Measurements from ENCODE around the gene DENND10. TPM values are rescaled to one million over a fixed set of nuclear protein-coding genes. Genes with fewer than 3 reads are reported as not detected.
A peak's percentile ranks its signal among the peaks of the same experiment; 100 is the strongest.

The DENND10 gene, protein sequence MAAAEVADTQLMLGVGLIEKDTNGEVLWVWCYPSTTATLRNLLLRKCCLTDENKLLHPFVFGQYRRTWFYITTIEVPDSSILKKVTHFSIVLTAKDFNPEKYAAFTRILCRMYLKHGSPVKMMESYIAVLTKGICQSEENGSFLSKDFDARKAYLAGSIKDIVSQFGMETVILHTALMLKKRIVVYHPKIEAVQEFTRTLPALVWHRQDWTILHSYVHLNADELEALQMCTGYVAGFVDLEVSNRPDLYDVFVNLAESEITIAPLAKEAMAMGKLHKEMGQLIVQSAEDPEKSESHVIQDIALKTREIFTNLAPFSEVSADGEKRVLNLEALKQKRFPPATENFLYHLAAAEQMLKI
- 10 to 100 TPM; 33.8 to 55.0 (median 37.3) TPM for total RNA-seq

DNA sequence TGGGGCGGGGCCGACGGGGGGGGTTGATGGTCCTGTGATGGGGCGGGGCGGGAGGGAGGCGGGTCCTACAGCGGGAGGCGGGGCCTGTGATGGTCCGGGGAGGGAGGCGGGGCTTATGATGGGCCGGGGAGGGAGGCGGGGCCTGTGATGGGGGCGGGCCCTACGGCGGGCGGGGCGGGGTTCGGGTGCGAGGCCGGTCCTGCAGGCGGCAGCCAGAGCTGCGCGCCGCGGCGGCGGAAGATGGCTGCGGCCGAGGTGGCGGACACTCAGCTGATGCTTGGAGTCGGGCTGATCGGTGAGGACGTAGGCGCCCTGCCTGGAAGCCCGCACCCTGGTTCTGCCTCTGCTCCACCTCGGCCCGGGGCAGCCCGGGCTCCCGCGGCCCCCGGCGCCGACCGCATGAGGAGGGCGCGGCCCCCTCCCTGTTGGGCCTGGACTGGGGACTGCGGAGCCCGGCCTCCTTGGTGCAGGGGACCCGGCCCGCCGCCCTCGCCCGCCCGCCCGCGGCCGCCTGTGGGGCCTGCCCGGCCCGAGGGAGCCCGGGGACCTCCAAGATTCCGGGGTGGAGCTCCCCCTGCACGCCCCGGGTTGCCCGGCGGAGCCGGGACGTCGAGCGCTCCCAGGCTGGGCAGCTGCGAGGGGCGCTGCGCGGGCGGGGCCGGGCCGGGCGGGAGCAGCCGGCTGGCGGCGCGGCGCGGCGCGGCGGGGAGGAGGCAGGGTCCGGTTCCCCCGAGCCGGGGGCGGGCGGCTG is at the start of gene DENND10:
Gene DENND10, plus strand, starts transcription at position 211 of the 751 bp plus-strand sequence. Its CDS starts 30 bp downstream, at position 241.
- intact Hi-C loops (cut with DNase I; ENCODE audit: low total_unique reads): no loop called here
- Histone ChIP-seq H3K36me3 (no peaks in the 10 kb centered on the region), H3K4me1 (peaks cover 0 to 4% of the 10 kb centered on the region in 2 donors), H3K27ac (peak within 1 kb of the TSS; percentile 70 to 81), H3K27me3 (no peaks in the 10 kb centered on the region), H3K4me3 (peak within 1 kb of the TSS; percentile 79 to 98 (median 92)), H3K9me3 (no peaks in the 10 kb centered on the region)
- TF ChIP-seq POLR2AphosphoS5 (IDR thresholded peaks at IDR 0.05): peak in 1 of 3 donors; percentile 62
- TF ChIP-seq, protein P1, sequence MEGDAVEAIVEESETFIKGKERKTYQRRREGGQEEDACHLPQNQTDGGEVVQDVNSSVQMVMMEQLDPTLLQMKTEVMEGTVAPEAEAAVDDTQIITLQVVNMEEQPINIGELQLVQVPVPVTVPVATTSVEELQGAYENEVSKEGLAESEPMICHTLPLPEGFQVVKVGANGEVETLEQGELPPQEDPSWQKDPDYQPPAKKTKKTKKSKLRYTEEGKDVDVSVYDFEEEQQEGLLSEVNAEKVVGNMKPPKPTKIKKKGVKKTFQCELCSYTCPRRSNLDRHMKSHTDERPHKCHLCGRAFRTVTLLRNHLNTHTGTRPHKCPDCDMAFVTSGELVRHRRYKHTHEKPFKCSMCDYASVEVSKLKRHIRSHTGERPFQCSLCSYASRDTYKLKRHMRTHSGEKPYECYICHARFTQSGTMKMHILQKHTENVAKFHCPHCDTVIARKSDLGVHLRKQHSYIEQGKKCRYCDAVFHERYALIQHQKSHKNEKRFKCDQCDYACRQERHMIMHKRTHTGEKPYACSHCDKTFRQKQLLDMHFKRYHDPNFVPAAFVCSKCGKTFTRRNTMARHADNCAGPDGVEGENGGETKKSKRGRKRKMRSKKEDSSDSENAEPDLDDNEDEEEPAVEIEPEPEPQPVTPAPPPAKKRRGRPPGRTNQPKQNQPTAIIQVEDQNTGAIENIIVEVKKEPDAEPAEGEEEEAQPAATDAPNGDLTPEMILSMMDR (IDR thresholded peaks at IDR 0.05): no peak
- peak; percentile 68 to 79 for DNase-seq (ENCODE audit: low spot score in 2 of 2)

DNA sequence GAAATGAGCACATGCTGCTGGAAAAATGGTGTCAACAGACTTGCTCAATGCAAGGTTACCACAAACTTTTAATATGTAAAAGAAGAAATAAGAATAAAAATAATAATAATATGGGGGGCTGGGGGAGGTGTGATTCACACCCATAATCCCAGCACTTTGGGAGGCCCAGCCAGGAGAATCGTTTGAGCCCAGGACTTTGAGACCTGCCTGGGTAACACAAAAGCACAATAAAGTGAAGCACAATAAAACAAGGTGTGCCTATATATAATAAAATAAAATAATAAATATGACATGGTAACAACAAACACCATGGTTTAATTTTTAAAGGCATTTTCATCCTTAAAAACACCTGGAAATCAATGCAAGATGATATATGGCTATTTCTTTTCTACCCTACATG is 48.4 kb upstream of the DENND10 start:
- H3K4me3 ChIP-seq: no peak overlapping the region
- TF ChIP-seq, protein P1 (IDR thresholded peaks at IDR 0.05): no peak
- TF ChIP-seq POLR2A (IDR thresholded peaks at IDR 0.05) (no peak), POLR2AphosphoS5 (IDR thresholded peaks at IDR 0.05) (no peak)
- no peaks in the 10 kb centered on the region for H3K9me3 ChIP-seq
- no peaks in the 10 kb centered on the region for H3K27me3 ChIP-seq
- intact Hi-C loops (cut with DNase I; ENCODE audit: low total_unique reads): no loop called here
- no peak for DNase-seq (ENCODE audit: low spot score in 2 of 2)
- H3K36me3 ChIP-seq: peaks cover 4% of the 10 kb centered on the region
- H3K4me1 ChIP-seq: no peaks in the 10 kb centered on the region
- no peak overlapping the region for H3K27ac ChIP-seq

DNA sequence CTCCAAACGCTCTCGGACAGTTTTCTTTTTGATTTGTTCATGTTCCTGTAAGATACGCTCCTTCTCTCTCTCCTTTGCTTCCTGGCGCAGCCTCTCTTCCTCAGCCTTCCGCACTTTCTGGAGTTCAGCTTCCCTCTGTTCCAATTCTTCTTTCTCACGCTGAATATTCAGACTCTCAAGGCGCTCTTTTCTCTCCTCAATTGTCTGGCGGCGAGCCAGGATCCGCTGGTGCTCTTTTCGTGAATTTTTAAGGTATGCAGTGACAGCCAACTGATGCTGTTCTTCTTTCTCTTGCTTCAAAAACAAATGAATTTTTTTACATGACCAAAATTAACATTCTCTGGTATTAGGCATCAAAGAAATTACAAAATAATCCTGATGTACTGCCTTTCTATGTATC is 45.9 kb upstream of the DENND10 start:
- H3K9me3 ChIP-seq: no peaks in the 10 kb centered on the region
- no peak overlapping the region for H3K4me3 ChIP-seq
- H3K36me3 ChIP-seq: peaks cover 8% of the 10 kb centered on the region
- H3K4me1 ChIP-seq: no peaks in the 10 kb centered on the region
- no peak overlapping the region for H3K27ac ChIP-seq
- DNase-seq (ENCODE audit: low spot score in 2 of 2): no peak
- intact Hi-C loops (cut with DNase I; ENCODE audit: low total_unique reads): no loop called here
- TF ChIP-seq, protein P1 (IDR thresholded peaks at IDR 0.05): no peak
- TF ChIP-seq POLR2AphosphoS5 (IDR thresholded peaks at IDR 0.05): no peak
- no peak for TF ChIP-seq POLR2A (IDR thresholded peaks at IDR 0.05)
- H3K27me3 ChIP-seq: no peaks in the 10 kb centered on the region

DNA sequence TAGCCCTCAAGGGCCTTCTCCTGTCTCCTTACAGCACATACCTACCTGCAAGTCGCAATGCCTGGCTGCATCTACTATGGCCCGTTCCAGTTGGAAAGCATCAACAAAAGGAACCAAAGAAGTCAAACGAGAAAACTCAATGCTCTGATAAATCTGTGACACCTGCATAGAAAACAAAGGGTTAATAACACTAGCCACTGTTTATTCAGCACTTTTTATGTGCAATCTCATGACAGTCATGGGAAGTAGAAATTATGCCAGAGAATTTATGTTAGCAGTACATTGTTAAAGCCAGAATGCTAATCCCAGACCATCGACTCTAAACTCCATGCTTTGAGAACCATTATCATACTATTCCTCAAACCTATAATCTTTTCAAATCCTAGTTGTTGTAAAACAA is 44.4 kb upstream of the DENND10 start:
- Histone ChIP-seq H3K27me3 (no peaks in the 10 kb centered on the region), H3K36me3 (peaks cover 17% of the 10 kb centered on the region), H3K4me1 (no peaks in the 10 kb centered on the region), H3K27ac (no peak overlapping the region), H3K4me3 (no peak overlapping the region), H3K9me3 (no peaks in the 10 kb centered on the region)
- DNase-seq (ENCODE audit: low spot score in 2 of 2): no peak
- no peak for TF ChIP-seq POLR2A (IDR thresholded peaks at IDR 0.05)
- TF ChIP-seq, protein P1 (IDR thresholded peaks at IDR 0.05): no peak
- no peak for TF ChIP-seq POLR2AphosphoS5 (IDR thresholded peaks at IDR 0.05)
- intact Hi-C loops (cut with DNase I; ENCODE audit: low total_unique reads): no loop called here

DNA sequence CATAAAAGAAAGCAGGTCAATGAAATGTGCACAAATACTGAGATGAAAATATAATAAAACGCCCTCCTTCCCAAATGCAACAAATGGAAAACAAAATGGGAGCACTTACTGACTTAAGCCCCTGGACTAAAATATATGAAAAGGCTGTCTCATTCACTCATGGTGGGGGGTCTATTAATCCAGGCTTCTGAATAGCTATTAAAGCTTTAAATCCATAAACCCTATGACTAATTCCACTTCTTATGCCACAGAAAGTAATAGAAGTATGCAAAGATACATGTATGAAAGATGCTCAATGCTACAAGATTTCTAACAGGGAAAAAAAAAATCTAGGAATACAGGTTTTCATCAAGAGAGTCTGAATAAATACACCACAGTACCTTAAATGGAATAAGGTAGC is 43.8 kb upstream of the DENND10 start:
- Histone ChIP-seq H3K4me3 (no peak overlapping the region), H3K9me3 (no peaks in the 10 kb centered on the region), H3K27ac (no peak overlapping the region), H3K27me3 (no peaks in the 10 kb centered on the region), H3K36me3 (peaks cover 17% of the 10 kb centered on the region), H3K4me1 (no peaks in the 10 kb centered on the region)
- DNase-seq (ENCODE audit: low spot score in 2 of 2): no peak
- intact Hi-C loops (cut with DNase I; ENCODE audit: low total_unique reads): no loop called here
- TF ChIP-seq, protein P1 (IDR thresholded peaks at IDR 0.05): no peak
- no peak for TF ChIP-seq POLR2AphosphoS5 (IDR thresholded peaks at IDR 0.05)
- TF ChIP-seq POLR2A (IDR thresholded peaks at IDR 0.05): no peak
